Mesenteric fat pad (tissue), 1 donor: Measurements from ENCODE around the gene IQCM. TPM values are rescaled to one million over a fixed set of nuclear protein-coding genes. Genes with fewer than 3 reads are reported as not detected.

Experiments used
- DNase-seq: peaks from one replicate; pipeline ENCODE4 v3.0.0-alpha.2; 2020; ENCODE audit warnings: low spot score
- total RNA-seq: library from RNA; stranded (reverse); fragmentation: NEBNext Ultra II Directional; extraction: Animal tissue kit (Norgen Biotek cat#: 25700); gene quantifications from one replicate; pipeline ENCODE4 v1.2.1, GENCODE V29; 2021
- donor health status: DM: yes; HTN: yes; CAD: no.

The IQCM gene
- total RNA-seq, 1 donor from 2014 or later: not detected

DNA sequence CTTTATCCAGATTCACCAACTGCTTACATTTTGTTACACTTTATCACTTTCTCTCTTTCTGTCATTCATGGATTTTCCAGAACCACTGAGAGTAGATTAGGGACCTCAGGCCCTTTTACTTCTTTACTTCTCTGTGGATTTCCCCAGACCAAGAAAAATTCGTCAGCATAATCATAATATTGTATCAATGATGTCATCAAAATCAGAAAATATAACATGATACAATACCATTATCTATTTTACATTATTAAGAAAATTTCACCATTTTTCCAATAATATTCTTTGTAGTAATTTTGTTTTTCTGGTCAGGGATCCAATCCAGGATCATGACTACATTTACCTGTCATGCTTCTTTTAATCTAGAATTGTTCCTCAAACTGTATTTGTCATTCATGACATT, 494.2 kb downstream of the IQCM start:
- DNase-seq: no peak

DNA sequence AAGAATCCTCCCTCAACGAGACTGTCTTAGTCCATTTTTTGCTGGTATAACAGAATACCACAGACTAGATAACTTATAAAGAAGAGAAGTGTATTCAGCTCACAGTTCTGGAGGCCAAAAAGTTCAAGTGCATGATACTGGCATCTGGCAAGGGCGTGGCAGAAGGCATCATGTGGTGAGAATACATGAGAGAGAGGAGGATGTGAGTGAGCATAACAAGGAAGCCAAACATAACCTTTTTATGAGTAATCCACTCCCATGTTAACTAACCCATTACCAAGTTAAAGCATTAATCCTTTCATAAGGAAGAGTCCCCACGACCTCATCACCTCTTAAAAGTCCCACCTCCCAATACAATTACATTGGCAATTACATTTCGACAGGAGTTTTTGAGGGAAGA, 504.6 kb downstream of the IQCM start:
- DNase-seq: no peak

DNA sequence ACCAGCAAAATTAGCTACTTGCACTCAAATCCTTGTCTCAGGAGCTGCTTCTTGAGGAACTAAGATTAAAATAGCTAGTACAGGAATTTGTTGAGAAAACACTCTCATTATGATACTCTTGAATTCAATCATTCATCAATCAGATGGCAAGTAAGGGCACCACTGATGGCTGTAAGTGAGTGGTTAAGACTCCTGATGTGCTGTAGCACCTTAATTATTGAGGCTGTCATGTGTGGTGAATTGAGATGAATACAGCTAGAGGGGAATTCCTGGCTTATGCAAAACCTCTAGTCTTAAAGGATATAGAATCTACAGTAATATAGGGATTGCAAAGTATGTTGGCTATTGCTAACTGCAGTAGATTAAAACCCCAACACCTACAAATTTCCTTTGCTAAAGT, 509.1 kb downstream of the IQCM start:
- no peak for DNase-seq
